GM19193 (cell line): ENCODE measurements around the gene SLC39A1.

Source experiments
- POLR2A ChIP-seq: IDR thresholded peaks from 4 replicates; pipeline ENCODE4 v1.6.1; 2011; ENCODE audit not compliant: insufficient read depth, insufficient read length; ENCODE audit errors: extremely low read depth

Gene SLC39A1

GRCh38 chr1:153942766-153943549 is 20.4 kb downstream of the SLC39A1 start:
- no peak for TF ChIP-seq POLR2A

GRCh38 chr1:153941826-153942725 is 21.3 kb downstream of the SLC39A1 start:
- TF ChIP-seq POLR2A = peak; percentile 6

- TF ChIP-seq POLR2A = no peak
Observed at GRCh38 chr1:153940756-153941155, 22.6 kb downstream of the SLC39A1 start.

GRCh38 chr1:153939476-153939875 is 23.9 kb downstream of the SLC39A1 start:
- no peak for TF ChIP-seq POLR2A

- no peak for TF ChIP-seq POLR2A
Observed at GRCh38 chr1:153938996-153939395, 24.3 kb downstream of the SLC39A1 start.

- TF ChIP-seq POLR2A = no peak
Observed at GRCh38 chr1:153937331-153937730, 26.0 kb downstream of the SLC39A1 start.

GRCh38 chr1:153936011-153936802 is 27.1 kb downstream of the SLC39A1 start:
- no peak for TF ChIP-seq POLR2A

- TF ChIP-seq POLR2A = no peak
Observed at GRCh38 chr1:153934746-153935145, 28.6 kb downstream of the SLC39A1 start.

GRCh38 chr1:153933955-153934354 is 29.4 kb downstream of the SLC39A1 start:
- no peak for TF ChIP-seq POLR2A

- TF ChIP-seq POLR2A = no peak
Observed at GRCh38 chr1:153933430-153933829, 29.9 kb downstream of the SLC39A1 start.

GRCh38 chr1:153932156-153933131 is 30.9 kb downstream of the SLC39A1 start:
- TF ChIP-seq POLR2A = no peak

GRCh38 chr1:153929981-153930948 is 33.1 kb downstream of the SLC39A1 start:
- no peak for TF ChIP-seq POLR2A

GRCh38 chr1:153929426-153929825 is 33.9 kb downstream of the SLC39A1 start:
- no peak for TF ChIP-seq POLR2A
